Duodenal mucosa (tissue), 2 donors: ENCODE measurements around the gene ANGPTL2.

Experiments
- H3K27ac ChIP-seq: one replicate; pipeline ENCODE4 v1.7.0; 2013; ENCODE audit warnings: low read depth, low read length
- H3K27me3 ChIP-seq, 2 donors: one replicate each; pipeline ENCODE4 v1.7.0; 2013; ENCODE audit warnings: low read length in 2 of 2, control low read depth in 1 of 2; ENCODE audit not compliant: insufficient read depth in 2 of 2, control insufficient read depth in 1 of 2
- H3K36me3 ChIP-seq, 2 donors: one replicate each; pipeline ENCODE4 v1.7.0; 2013; ENCODE audit warnings: low read length in 2 of 2, control low read depth in 1 of 2; ENCODE audit not compliant: insufficient read depth in 2 of 2, control insufficient read depth in 1 of 2
- H3K4me1 ChIP-seq, 2 donors: one replicate each; pipeline ENCODE4 v1.7.0; 2013; ENCODE audit warnings: low read length in 2 of 2, control low read depth in 1 of 2; ENCODE audit not compliant: insufficient read depth in 2 of 2, control insufficient read depth in 1 of 2
- H3K4me3 ChIP-seq, 2 donors: one replicate each; pipeline ENCODE4 v1.7.0; 2013; ENCODE audit warnings: low read length in 2 of 2, low read depth in 1 of 2
- H3K9ac ChIP-seq, 2 donors: one replicate each; pipeline ENCODE4 v1.7.0; 2013; ENCODE audit warnings: low read length in 2 of 2, low read depth in 1 of 2
- H3K9me3 ChIP-seq, 2 donors: one replicate each; pipeline ENCODE4 v1.7.0; 2013; ENCODE audit warnings: low read length in 2 of 2, control low read depth in 1 of 2; ENCODE audit not compliant: control insufficient read depth in 1 of 2

Gene ANGPTL2

GRCh38 chr9:127121628-127122175, 733 bp downstream of the ANGPTL2 start:
- Histone ChIP-seq H3K4me3 (peak overlapping the region; percentile 38 to 61), H3K9me3 (no peaks in the 10 kb centered on the region), H3K27me3 (no peaks in the 10 kb centered on the region), H3K4me1 (peaks cover 7 to 23% of the 10 kb centered on the region in 2 donors), H3K36me3 (peaks cover 0 to 13% of the 10 kb centered on the region in 2 donors), H3K27ac (peak overlapping the region; percentile 67), H3K9ac (peak overlapping the region; percentile 51 to 70)

DNA sequence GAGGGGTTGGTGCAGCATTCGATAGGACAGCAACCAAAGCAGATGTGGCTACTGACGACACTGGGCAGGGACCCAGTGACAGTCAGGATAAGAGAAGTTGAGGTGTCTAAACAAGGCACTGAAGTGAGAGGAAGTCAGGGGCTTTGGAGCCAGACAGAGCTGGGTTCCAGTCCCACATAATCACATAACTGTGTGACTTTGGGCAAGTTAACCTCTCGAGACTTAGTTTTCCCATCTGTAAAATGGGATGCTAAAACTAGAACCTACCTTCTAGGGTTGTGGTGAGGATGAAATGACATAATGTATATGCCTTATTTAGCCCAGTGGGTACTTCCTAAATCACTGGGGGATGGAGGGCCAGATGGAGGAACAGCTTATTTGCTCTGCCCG, 3.1 kb downstream of the ANGPTL2 start:
- H3K9me3 ChIP-seq, result no peaks in the 10 kb centered on the region
- H3K36me3 ChIP-seq, result peaks cover 0 to 13% of the 10 kb centered on the region in 2 donors
- no peak overlapping the region for H3K27ac ChIP-seq
- H3K4me1 ChIP-seq, result peaks cover 7 to 23% of the 10 kb centered on the region in 2 donors
- no peak overlapping the region for H3K9ac ChIP-seq
- no peak overlapping the region for H3K4me3 ChIP-seq
- H3K27me3 ChIP-seq, result no peaks in the 10 kb centered on the region

DNA sequence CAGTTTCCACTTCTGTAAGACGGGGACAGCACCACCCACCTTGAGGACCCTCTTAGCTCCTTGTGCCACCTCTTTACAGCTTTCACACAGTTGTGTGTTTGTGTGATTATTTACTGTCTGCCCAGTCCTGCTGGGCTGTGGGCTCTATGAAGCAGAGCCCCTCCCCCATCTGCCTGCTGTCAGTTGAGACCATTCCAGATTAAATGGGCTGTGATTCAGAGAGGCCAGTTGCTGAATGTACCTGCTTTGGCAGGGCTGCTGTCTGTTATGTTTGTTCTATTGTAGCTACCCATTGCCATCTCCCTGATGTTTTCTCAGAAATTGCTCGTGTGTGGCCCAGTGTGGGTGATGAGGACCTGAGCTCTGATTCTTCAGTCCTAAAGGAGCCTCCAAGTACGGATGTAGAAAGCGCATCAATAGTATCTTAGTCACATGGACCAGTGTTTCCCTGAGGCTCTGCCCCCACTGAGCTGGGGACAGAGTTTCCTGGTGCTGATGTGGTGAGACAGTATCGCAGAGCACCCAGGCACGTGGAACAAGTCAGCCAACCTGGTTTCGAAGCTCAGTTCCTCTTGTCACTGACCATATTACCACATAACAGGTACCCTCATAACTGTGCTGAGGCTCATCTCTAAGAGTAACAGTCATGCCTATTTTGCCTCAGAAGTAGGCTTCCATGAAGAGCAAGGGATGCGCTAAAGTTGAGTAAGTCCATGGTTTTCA, 3.7 kb downstream of the ANGPTL2 start:
- Histone ChIP-seq H3K27ac (no peak overlapping the region), H3K4me3 (no peak overlapping the region), H3K4me1 (peaks cover 7 to 21% of the 10 kb centered on the region in 2 donors)

DNA sequence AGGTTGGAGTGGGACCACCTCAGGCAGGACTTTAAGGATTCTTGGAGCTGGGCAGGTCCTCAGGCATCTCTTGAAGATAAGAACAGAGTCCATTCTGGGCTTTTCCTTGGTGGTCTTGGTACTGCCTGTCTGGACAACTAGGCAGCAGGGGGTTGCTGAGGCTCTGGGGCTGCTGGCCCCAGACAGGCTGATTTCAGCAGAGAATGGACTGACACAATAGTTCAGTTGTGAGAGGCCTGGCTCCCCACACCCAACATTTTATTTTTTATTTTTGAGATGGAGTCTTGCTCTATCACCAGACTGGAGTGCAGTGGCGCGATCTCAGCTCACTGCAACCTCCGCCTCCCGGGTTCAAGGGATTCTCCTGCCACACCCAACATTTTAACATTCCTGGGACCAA, 4.6 kb downstream of the ANGPTL2 start:
- Histone ChIP-seq H3K4me1 (peaks cover 6 to 12% of the 10 kb centered on the region in 2 donors), H3K36me3 (peaks cover 0 to 14% of the 10 kb centered on the region in 2 donors), H3K9ac (no peak overlapping the region), H3K9me3 (no peaks in the 10 kb centered on the region), H3K27me3 (no peaks in the 10 kb centered on the region), H3K4me3 (no peak overlapping the region), H3K27ac (no peak overlapping the region)

More for the DNA sequence above, 3.7 kb downstream of the ANGPTL2 start:
- Histone ChIP-seq H3K9ac (no peak overlapping the region), H3K27me3 (no peaks in the 10 kb centered on the region), H3K36me3 (peaks cover 0 to 13% of the 10 kb centered on the region in 2 donors), H3K9me3 (no peaks in the 10 kb centered on the region)

DNA sequence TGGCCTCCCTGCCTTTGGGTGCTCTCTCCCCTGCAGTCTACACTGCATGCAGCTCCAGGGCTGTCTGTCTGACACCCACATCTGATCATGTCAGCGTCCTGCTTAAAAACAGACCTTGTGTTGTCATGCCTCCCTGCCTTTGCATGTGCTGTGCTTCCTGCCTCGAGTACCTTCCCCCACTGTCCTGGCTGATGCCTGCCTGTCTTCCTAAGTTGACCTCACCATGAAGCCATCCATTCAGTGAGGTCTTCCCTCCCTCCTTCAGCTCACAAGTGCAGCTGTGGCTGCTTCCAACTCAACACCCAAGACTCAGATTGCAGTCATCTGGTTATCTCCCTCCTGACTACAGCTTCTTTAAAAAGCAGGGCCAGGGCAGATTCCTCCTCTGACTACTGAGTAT, 5.5 kb downstream of the ANGPTL2 start:
- Histone ChIP-seq H3K4me3 (no peak overlapping the region), H3K9ac (no peak overlapping the region), H3K36me3 (peaks cover 0 to 18% of the 10 kb centered on the region in 2 donors), H3K4me1 (peaks cover 10 to 15% of the 10 kb centered on the region in 2 donors), H3K27me3 (no peaks in the 10 kb centered on the region), H3K27ac (no peak overlapping the region), H3K9me3 (no peaks in the 10 kb centered on the region)

DNA sequence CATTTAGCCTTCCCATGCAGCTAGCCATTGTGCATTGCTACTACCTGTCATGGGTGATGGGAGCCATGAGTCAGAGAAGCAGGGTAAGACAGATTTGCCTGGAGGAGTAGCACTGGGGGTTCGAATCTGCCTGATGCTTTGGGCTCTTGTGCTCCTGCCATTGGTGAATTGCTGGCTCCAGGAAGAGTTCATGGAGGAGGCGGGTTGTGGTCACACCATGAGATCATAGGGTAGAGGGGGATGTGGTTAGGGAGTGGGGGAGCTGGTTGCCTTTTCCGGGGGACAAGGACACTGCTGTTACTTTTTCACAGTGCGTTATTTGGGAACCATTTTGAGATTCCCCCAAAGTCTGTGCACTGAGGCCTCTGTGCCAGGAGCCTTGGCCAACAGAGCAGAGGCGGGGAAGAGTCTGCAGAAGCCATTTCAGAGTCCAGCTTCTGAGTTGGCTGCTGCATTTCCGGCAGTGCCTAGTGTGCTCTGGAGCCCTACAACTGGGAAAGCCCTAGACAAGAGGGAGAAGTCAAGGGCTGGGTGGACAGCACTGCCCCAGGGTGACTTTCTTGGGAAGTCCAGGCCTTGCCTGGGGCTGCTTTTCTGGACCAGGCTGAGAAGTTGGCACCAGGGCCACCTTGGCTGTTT, 6.2 kb downstream of the ANGPTL2 start:
- Histone ChIP-seq H3K9me3 (no peaks in the 10 kb centered on the region), H3K36me3 (peaks cover 0 to 18% of the 10 kb centered on the region in 2 donors), H3K4me1 (peaks cover 10 to 13% of the 10 kb centered on the region in 2 donors), H3K4me3 (no peak overlapping the region), H3K27me3 (no peaks in the 10 kb centered on the region), H3K9ac (no peak overlapping the region), H3K27ac (no peak overlapping the region)

DNA sequence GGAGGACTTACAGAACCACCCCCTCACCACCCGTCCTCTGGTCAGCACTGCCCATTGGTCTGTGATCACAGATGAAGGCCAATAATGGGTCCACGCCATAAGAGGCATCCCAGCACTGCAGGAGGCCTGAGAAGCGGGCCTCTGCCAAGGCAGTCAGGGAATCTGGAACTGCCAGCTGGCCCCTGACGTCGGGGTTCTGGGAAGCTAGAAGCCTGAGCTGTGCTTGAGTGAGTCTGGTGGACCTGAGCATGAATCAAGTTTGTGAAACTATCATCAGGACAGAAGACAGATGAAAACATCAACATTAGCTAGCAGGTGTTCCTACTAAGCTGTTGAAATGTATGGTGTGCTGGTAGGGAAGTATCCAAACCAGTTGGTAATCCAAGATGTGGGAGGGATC, 7.8 kb downstream of the ANGPTL2 start:
- Histone ChIP-seq H3K4me1 (peaks cover 8 to 10% of the 10 kb centered on the region in 2 donors), H3K4me3 (no peak overlapping the region), H3K9ac (no peak overlapping the region), H3K36me3 (peaks cover 0 to 14% of the 10 kb centered on the region in 2 donors), H3K27ac (no peak overlapping the region), H3K9me3 (no peaks in the 10 kb centered on the region), H3K27me3 (no peaks in the 10 kb centered on the region)

- Histone ChIP-seq H3K9ac (no peak overlapping the region), H3K4me1 (peaks cover 8 to 10% of the 10 kb centered on the region in 2 donors), H3K27ac (no peak overlapping the region), H3K36me3 (peaks cover 0 to 10% of the 10 kb centered on the region in 2 donors), H3K9me3 (no peaks in the 10 kb centered on the region), H3K4me3 (no peak overlapping the region), H3K27me3 (no peaks in the 10 kb centered on the region)
Observed at GRCh38 chr9:127113191-127113972, 9.1 kb downstream of the ANGPTL2 start.

- H3K9ac ChIP-seq, result no peak overlapping the region
- H3K27me3 ChIP-seq, result no peaks in the 10 kb centered on the region
- peaks cover 8 to 10% of the 10 kb centered on the region in 2 donors for H3K4me1 ChIP-seq
- peaks cover 0 to 15% of the 10 kb centered on the region in 2 donors for H3K36me3 ChIP-seq
- no peak overlapping the region for H3K27ac ChIP-seq
- no peaks in the 10 kb centered on the region for H3K9me3 ChIP-seq
- H3K4me3 ChIP-seq, result no peak overlapping the region
Observed at GRCh38 chr9:127112735-127113161, 9.7 kb downstream of the ANGPTL2 start.
